GM23248 (cell line): ENCODE data around the gene DPY19L1.

Experiments
- EZH2 ChIP-seq: fragments of 200-600 bp; sonication (generic); IDR thresholded peaks from 2 replicates; pipeline ENCODE4 v1.6.1; 2018; ENCODE audit warnings: antibody characterized with exemption, mild to moderate bottlenecking; ENCODE audit not compliant: insufficient read depth, poor library complexity, severe bottlenecking
- EZH2phosphoT487 ChIP-seq: fragments of 200-600 bp; sonication (generic); IDR thresholded peaks from 2 replicates; pipeline ENCODE4 v1.6.1; 2018; ENCODE audit warnings: antibody characterized with exemption, moderate library complexity, mild to moderate bottlenecking, low read depth; ENCODE audit not compliant: insufficient read depth

DNA sequence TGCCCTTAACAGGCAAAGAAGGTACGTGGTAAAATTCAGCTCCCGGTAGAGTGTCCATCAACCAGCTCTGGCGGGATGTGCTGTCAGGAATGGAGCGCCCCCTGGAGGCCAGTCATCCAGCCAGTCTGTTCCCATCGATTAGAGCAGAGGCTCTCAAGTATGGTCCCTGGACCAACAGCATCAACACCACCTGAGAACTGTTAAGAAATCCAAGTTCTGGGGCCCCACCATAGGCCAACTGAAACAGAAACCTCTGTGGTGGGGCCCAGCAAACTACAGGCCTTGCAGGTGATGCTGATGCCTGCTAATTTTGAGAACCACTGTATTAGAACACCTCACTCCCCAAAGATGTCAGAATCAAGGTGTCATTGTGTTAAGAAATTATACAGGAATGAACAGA lies 109.2 kb downstream of the DPY19L1 start:
- TF ChIP-seq EZH2 (no peak), EZH2phosphoT487 (no peak)
